ENCODE measurements around the gene NBPF9.
"Not testable (repeated sequence)": the region's sequence is repeated elsewhere in the genome, so short reads cannot be mapped to it uniquely, and the experiment has no call there.

The NBPF9 gene

DNA sequence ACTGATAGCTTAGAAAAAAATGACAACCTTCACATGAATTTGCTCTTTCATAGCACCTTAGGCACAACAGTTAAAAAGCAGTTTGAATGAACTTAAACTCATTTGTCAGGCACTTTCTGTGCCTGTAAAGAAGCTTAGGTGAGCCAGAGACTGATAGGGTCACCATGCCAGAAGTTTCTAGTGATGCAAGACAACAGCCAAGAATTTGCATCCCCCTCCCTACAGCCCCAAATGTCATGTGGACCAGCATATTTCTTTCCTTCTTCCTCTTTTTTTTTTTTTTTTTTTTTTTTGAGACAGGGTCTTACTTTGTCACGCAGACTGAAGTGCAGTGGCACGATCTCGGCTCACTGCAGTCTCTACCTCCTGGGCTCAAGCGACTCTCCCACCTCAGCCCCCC, 89.8 kb downstream of the NBPF9 start:
- DNase-seq, result not testable (repeated sequence)

DNA sequence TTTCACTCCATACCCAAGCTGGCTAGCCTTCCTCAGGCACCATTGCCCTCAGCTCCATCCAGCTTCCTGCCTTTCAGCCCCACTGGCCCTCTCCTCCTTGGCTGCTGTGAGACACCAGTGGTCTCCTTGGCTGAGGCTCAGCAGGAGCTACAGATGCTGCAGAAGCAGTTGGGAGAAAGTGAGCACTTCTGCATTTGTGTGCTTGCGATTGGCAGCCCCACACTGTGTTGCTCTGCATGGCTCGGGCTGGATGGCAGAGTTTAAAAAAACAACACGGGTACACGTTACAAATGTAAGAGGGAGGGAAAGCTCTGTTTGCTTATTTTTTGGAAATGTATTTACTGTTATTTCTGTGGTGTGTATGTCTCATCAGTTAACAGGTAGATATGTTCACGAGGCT, 90.8 kb downstream of the NBPF9 start:
- not testable (repeated sequence) for DNase-seq

DNA sequence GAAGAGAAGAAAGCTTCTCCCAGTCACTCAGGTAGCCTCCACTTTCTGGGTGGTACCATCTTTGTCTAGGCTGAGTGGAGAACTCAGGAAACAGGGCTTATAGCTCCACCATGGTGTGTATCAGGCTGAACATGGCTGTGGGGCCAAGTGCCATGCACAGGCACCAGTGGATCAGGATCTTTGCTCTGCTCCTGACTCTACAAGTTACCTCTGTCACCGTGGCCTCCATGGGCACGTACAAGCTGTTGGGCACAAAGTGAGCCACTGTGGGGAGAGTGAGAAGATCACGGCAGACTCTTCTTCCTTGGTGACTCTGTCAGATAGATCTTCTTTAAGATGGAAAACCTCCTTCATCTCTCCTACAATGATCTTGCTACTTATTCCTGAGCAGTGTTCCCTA, 93.6 kb downstream of the NBPF9 start:
- not testable (repeated sequence) for DNase-seq

DNA sequence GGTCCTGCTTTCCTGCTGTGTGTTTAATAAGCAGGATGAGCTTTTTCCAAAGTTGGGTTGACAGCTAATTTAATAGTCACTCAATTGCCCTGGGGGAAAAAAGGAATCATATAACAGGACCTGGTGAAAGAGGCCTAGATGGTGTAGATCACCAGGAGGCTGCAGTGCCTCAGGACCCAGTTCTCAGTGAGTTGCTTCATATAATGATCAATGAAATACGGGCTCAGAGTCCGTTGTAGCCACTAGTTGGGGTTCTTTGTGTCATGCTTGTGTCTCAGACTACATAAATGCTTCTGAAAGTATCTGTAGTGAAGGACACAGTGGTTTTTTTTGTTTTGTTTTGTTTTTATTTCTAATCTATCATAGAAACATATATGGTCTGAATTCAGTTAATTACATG, 94.6 kb downstream of the NBPF9 start:
- not testable (repeated sequence) for DNase-seq

DNA sequence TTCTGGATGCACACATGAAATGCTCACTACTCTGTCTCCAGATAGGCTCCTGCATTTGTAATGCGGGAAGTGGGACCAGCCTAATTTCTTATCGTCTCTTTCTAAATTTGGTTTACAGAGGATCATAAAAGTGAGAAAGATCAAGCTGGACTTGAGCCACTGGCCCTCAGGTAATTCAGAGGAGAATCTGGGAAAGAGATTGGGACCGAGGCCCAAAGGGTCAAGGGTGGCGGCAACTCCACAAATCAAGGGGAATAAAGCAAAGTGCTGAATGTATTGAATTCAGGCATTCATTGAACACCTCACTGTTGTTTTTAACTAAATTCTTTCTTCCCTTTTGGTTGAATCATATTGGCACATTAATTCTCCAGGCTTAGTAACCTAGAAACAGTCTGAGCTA, 95.0 kb downstream of the NBPF9 start:
- DNase-seq, result not testable (repeated sequence)
